GM18498 (cell line): ENCODE measurements around the gene CLTCL1.

Experiments
- ATAC-seq: cut with Tn5 transposase; IDR thresholded peaks from one replicate; pipeline ENCODE4 v1.9.1; 2021; ENCODE audit warnings: mild to moderate bottlenecking, moderate library complexity; ENCODE audit not compliant: unreplicated experiment

CLTCL1 gene

DNA sequence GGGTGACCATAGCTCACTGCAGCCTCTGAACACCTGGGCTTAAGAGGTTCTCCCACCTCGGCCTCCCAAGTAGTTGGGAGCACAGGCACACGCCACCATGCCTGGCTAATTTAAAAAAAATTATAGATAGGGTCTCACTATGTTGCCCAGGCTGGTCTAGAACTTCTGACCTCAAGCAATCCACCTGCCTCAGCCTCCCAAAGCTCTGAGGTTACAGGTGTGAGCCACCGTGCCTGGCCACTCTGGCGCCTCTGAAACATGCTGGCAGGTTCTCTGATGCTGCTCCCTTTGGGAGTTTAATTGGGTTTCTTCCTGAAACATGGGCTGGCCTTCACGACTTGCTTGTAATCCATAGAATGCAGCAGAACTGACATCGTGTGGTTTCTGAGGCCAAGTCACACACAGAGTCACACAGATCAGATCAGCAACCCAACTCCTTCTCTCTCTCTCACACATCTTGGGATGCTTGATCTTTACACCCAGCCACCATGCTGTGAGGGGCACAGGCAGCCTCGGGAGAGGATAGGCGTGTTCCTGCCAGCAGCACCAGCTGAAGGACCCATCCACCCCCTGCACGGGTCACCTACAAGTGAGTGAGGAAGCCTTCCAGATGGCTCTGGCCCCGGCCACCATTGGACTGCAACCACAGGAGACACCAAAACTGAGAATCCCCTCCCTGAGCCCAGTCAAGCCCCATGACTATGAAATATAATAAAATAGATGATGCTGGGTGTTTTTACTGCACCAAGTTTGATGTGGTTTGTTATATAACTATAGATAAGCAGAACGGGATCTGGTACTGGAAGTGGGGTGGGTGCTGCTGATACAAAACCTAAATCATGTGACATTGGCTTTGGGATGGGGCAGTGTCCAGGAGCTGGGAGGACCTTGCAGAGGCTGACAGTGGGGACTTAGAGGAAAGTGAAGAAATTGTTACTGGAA lies 138.3 kb downstream of the CLTCL1 start:
- ATAC-seq = no peak

DNA sequence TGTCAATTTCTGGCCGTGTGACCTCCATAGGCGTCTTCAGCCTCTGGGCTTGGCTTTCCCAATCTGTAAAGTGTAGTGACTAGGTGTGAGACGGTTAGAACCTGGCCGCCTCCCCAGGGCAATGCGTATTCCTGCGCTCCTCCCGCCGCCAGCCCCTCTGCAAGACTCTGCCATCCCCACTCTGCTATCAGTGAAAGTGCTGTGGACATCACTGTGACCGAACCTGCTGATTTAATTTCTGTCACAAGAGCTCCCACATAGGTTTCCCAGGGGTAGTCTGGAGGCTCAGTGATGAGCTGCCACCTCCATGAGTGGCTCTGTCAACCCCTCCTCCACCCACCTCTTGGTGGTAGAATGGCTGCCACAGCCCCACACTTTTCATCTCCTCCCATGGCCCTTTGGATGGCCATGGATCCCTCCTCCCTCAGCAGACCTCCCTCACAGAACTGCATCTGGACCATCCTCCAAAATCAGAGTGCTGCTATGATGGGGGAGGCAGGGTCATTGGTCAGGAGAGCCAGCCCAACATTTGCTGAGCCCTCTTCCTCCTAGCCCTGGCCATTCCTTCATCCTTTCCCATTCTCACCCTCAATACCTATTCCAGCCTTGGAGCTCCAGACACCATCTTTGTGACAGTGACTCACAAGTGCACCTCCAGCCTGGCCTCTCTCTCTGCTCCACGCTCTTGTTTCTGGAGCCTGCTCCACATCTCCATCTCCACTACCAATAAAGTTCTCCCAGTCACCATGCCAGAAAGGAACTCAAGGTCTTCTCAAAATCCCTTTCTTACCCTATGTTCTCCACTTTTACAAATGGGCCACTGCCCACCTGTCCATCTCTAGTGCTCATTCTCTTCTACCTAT lies 140.0 kb downstream of the CLTCL1 start:
- ATAC-seq = no peak

DNA sequence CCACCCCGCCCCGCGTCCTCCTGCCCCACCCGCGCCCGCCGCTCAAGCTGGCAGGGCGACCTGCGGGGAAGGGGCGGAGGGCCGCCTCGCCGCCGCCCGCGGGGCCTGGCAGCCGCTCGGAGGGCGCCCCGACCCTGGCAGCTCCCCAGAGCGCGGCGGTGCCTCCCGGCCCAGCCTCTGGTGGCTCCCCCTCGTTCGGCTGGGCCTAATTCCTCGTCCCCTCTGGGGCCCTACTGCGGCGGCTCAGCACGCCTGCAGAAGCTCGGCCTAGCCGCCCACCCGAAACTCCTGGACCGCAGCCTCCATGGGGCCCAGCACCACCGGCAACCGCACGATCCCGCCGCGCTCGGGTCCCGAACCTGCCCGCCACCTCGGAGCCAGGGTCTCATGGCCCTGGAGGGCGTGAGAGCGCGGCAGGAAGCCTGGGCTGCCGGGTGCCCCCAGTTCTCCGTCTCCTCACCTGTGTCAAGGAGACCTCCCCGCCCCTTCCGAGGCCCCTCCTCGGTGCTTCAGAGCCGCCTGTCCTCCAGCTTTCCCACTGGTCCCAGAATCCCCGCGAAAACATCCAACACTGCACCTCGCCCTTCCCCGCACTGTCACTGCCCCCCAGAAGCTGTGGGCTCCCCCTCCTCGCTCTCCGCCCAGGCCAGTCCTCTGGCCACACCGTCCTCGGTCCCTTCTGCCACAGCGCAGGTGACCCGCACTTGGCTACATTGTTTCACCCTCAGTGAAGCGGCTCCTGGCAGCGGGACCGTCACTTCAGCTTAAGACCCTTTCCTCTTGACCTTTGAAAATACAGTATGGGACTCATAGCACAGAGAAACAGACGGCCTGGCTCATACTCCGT lies 140.8 kb downstream of the CLTCL1 start:
- ATAC-seq = no peak

DNA sequence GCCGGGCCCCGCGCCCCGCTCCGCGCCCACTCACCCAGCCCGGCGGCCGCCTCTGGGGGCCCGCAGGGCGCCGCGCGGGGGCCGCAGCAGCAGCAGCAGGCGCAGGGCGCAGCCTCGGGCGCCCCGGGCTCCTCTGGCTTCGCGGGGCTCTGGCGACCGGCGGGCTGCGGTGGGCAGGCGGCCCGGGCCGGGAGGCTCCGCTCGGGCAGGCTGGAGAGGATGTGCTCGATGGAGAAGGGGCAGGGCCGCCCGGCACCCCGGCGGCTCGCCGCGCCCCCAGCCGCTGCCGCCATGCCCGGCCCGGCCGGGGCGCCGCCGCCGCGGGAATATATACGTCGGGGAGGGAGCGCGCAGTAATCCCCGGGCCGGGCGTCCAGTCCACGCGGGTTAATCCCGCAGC lies 141.5 kb downstream of the CLTCL1 start, which contains the start of gene GSC2:
TSS of gene GSC2 (minus strand) at position 302 of the 400 bp plus-strand sequence. CDS start at position 293, 9 bp downstream.
- no peak for ATAC-seq

DNA sequence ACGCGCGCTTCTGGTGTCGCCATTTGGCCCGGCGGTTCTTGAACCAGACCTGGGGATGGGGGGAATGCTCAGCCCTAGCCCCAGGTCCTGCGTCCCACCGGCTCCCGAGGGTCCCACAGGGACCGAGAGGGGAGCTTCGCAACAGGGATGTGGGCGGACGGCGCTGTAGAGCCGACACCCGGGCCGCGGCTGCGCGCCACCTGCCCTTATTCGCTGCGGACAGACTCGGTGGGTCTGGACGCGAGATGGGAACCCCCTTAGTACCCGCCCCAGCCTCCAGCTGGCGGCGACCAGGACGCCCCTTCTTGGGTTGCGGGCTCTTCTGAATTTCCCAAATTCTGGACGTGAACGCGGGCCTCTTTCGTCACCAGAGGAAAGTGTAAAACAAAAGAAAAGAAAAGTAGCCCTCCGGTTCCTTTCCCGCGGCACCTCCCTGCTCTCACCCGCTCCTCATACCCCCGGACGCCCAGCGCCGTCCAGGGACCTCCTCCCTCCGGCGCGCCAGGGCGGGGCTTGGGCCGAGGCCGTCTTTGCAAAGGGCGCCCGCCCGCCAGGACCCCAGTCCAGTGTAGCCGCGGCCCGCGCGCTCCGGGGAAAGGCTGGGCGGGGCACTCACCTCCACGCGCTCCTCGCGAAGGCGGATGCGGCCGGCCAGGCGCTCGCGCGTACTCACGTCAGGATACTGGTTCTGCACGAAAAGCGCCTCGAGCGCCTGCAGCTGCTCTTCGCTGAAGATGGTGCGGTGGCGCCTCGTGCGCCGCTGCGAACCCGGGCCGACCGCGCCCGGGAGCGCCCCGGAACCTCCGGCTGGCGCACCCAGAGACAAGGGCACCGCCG lies 142.3 kb downstream of the CLTCL1 start:
- no peak for ATAC-seq

DNA sequence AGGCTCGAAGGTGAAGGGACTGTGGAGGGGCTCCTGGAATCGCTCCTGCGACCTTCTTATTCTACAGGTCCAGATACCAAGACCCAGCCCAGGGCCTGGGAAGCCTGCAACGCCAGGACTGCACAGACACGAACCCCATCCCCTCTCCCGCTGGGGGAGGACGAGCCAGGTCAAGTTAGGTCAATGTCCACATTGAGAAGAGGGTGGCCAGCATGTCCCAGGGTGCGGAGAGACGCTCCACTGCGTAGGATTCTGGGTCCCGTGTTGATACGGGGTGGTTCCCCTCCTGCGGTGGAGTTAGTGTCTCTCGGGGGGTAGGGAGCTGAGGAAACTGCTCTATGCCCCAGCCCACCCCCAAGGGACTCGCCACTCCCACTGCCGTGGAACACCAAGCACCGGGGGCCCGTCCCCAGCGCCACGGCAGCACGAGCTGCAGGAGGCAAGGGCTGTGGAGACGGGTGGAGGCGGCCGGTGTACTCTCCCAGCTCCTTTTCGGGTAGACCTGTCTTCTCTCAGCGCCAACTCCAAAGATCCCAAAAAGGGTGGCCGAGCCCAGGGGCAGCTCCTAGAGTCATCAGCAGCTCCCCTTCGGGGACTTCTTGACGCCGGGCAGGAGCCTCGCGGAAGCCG lies 143.0 kb downstream of the CLTCL1 start:
- ATAC-seq = no peak

DNA sequence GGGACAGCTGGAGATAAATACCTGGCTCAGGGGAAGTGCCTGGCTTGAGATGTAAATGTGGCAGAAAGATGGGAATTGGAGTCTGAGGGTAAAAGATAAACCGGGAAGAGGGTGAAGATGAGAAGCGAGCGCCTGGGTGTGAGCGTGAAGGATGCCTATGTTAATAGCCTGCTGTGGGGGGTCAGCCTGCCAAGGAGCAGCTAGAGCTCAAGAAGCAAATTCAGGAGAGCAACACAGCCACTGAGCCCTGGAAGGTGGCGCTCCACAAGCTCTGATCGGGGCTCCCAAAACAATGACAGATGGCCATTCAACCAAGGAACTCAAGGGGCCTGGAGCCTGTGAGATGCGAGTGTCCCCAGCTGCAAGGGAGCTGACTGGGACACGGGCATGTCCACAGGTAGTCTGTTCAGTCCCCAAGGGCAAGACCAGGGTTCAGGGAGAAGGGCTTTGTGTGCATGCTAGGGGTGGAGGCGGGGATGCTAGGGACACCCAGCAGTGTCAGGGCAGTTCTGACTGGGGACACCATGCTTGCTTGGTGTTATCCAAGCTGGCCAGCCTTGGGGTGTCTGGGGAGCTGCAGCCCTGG lies 144.2 kb downstream of the CLTCL1 start:
- no peak for ATAC-seq

DNA sequence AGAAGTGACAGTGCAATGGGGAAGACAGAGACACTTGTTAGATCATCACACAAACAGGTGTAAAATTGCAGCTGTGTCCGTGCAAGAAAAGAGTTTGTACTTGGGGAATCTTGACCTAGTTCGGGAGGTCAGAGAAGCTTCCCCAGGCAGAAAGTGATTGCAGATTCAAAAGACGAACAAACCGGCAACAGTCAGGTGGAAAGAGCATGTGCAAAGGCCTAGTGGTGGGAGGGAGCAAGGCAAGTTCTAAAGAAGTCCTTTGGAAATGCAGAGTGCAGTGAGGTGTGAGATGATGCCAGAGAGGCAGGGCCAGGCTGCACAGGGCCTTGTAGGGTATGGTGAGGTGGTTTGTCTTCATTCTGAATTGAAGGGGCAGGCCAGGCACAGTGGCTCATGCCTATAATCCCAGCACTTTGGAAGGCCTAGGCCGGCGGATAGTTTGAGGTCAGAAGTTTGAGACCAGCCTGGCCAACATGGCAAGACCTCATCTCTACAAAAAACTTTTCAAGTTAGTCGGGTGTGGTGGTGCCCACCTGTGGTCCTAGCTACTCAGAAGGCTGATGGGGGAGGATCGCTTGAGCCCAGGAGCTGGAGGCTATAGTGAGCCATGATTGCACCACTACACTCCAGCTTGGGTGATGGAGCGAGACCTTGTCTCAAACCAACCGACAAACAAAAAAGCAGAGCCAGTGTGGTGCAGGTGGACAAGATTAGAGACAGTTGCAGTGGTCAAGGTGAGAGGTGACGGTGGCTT lies 145.1 kb downstream of the CLTCL1 start:
- no peak for ATAC-seq

DNA sequence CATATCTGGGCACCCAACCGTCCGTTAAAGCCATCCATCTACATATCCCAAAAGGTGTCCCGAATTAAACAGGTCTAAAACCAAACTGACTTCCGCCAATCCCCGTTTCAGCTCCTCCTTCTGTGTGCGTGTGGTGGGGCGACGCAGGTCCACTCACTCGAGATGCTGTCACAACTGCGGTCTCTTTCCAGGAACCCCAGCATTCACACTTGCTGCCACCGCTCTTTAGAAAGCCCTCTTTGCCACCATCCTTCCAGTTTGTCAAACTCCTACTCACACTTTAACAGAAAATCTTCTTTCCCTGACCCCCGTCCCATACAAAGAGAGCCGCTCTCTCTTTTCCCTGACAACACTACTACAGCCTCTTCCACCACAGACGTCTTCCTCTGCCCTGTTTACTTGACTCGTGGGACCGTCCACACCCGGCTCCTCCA lies 147.5 kb downstream of the CLTCL1 start:
- peak; percentile 13 for ATAC-seq

DNA sequence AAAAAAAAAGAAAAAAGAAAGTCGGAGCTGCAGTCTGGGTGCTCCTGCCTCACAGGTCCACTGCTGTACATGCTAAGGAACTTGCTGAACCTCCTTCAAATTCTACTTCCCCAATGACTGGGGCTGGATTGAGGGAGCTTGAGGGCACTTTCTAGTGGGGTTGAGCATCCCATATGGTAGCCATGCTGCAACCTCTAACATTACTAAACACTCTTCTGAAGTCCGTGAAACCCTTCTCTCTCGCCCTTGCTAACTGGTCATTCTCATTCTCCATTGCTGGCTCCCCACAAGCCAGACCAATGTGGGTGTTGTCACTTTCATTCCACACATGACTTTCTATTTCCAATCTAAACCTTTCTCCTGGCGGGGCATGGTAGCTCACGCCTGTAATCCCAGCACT lies 148.3 kb downstream of the CLTCL1 start:
- ATAC-seq = no peak

DNA sequence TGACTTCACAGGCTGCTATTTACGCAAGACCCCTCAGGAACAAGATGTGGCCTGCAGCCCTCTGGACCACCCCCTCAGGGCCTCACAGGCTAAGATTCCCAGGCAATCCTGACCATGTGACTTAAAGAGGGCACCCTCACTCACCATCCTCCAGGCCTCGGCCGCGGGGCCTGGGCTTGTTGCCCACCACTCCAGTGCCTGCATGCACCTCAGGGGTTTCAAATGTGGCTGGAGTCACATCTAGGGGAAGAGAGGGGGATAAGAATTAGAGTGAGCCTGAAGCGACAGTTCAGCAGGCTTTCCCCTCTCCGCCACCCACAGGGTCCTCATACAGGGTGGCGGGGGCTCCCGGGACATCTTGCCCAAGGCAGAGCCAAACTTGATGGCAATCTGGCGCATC lies 149.1 kb downstream of the CLTCL1 start:
- no peak for ATAC-seq

DNA sequence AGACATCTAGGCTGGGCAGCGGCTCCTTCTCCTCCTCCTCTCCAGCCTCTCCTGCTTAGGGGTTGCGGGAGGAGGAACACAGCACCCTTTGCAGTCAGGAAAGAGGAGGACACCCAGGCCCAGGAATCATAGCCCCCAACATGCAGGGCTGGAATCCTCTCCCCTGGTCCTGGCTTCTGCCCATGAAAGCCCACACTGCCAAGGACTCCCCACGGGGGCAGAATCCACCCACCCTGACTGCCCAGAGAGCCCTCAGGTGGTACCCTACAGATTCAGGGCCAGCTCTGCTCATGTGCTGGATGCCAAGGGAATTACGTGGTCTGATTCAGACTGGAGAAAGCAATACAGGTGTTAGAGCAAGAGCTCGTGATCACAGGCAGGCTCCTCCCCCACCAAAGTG lies 151.5 kb downstream of the CLTCL1 start:
- ATAC-seq = no peak

DNA sequence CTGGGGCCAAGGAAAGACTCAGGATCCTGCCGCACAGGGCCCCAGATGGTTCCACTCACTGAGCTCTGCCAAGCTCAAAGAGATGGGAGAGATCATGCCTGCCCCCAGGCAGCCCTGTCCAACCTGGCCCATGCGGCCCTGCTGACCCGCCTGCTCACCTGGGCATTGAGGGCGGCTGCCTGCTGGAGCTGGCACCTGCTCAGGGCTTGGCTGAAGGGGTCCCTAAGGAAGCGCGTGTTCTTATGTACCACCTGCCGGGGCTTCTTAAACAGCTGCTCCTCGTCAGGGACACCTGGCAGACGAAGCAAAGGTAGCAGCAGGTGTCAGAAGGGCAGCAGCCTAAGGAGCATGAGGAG lies 152.5 kb downstream of the CLTCL1 start:
- no peak for ATAC-seq

DNA sequence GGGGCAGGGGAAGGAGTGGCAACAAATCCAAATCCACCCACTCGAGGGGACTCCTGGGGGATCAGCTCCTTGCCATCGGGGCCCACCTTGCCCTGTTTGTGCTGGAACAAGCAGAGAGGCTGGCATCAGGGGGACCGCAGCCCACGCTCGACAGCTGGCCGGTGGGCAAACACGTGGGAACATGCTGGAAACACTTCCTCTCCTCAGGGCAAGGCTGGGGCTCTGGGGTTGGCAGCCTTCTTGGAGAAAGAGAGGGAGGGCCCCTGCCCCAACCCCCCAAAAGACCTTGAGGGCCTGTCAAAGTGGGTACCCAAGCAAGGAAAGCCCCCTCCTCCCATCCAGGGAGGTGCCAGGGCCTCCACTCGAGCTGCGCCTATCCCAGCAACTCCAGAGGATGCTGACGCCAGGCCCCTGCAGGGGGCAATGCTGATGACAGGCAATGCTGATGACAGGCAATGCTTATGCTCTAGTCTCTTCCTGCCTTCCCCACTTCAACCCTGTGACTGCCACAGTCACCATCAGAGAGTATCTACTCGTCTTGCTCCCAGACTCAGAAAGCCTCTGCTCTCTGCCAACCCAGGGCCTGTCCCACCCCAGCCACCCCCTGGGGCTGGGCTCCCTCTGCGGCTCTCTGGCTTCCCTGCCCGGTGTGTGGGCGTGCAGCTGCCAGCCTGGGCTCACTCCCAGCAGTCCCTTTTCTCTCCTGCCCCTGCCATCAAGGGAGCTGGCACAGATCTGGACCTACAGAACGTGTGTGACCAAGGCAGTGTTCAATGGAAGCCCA lies 153.1 kb downstream of the CLTCL1 start:
- no peak for ATAC-seq

DNA sequence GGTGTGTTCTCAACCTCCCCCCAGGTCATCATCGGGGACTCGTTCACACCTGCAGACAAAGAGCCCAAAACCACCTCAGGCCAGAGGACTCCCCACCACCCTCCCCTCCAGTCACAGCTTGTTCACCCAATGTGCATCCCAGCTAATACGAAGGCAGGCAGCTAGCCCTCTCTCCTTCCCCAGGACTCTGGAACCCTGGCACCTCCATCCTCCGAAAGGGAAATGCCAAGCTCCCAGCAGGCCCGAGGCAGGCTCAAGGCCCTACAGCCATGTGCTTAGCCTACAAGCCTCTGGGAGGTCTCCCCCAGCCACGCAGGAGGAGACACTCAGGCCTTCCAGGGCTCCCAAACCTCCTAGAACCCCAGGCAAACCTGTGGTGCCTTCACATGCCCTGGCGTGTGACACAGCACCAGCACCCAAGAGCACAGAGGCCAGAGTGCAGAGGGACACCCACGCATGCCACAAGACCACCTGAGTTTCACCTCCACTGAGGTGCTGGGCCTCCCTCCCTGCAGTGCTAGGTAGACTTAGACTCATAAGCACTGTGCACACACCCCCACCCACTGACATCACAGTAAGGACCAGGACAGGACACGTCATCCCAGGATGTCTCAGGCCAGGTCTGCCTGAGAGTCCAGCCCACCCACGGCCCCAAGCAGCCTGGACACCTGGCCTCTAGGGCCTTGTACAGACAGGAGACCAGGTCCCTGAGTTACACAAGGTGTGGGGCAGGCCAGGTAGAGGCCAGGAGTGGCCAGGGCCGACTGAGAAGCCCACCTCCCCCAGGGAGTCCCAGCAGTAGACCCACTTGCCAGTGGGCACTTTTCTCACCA lies 153.9 kb downstream of the CLTCL1 start:
- ATAC-seq = no peak

DNA sequence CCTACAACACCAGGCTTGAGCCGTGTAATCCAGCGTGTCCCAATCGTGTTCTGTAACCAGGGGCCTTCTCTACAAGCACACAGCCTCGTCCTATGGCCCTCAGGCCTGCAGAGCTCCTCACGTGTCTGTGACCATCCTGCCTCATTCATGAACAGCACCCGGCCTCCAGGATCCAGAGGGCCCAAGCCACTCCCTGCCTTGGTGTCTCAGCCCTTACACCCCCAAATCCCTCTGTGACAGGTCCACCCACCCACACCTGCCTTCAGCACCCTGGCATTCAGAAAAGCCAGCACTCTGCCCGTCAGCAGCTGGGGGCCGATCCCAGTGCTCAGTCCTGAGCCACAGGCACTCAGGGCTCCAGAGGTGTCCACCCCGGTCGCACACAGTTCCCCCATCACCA lies 154.6 kb downstream of the CLTCL1 start:
- no peak for ATAC-seq

DNA sequence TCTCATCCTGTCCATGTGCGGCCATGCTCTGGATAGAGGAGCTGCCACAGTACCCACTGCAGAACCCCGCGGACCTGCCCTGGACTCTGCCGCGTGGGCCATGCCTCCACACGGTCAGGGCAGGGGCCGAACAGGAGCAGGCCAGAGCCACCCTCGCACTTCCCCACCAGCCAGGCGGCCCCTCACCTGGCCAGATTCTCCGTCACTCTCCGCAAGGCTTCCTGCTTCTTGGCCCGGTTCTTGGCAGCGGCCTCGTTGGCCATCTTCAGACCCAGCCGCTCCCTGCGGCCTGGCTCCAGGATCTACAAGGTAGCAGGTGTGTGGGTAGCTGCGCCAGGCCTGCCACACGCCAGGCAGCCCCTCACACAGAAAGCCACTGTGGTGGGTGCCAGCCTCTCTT lies 156.6 kb downstream of the CLTCL1 start:
- ATAC-seq = no peak
